ENCODE measurements around the gene ZC3H10. TPM values are rescaled to one million over a fixed set of nuclear protein-coding genes. Genes with fewer than 3 reads are reported as not detected.

ZC3H10 gene
- total and polyA plus RNA-seq, 2 of the 13 experiments (the other 11 are each of a cell fraction or from before 2014, with no cell fraction given), result 0.70 to 2.3 TPM

- TF ChIP-seq, protein P1, sequence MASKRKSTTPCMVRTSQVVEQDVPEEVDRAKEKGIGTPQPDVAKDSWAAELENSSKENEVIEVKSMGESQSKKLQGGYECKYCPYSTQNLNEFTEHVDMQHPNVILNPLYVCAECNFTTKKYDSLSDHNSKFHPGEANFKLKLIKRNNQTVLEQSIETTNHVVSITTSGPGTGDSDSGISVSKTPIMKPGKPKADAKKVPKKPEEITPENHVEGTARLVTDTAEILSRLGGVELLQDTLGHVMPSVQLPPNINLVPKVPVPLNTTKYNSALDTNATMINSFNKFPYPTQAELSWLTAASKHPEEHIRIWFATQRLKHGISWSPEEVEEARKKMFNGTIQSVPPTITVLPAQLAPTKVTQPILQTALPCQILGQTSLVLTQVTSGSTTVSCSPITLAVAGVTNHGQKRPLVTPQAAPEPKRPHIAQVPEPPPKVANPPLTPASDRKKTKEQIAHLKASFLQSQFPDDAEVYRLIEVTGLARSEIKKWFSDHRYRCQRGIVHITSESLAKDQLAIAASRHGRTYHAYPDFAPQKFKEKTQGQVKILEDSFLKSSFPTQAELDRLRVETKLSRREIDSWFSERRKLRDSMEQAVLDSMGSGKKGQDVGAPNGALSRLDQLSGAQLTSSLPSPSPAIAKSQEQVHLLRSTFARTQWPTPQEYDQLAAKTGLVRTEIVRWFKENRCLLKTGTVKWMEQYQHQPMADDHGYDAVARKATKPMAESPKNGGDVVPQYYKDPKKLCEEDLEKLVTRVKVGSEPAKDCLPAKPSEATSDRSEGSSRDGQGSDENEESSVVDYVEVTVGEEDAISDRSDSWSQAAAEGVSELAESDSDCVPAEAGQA (IDR thresholded peaks at IDR 0.05; ENCODE audit: low read depth), result 0 out of 2 replicates have a peak, but pooled peaks have one; percentile 46
- TF ChIP-seq, protein P1 (CRISPR knock-in tag; IDR thresholded peaks at IDR 0.05; ENCODE audit: borderline replicate concordance), result peak; percentile 55; the same call in 1 of the 2 replicates
- TF ChIP-seq ZNF569 (CRISPR knock-in tag; IDR thresholded peaks at IDR 0.05; ENCODE audit: borderline replicate concordance) (no peak), PRMT3 (CRISPR knock-in tag; IDR thresholded peaks at IDR 0.05; ENCODE audit: borderline replicate concordance, low read depth) (no peak), ZNF484 (CRISPR knock-in tag; IDR thresholded peaks at IDR 0.05; ENCODE audit: borderline replicate concordance, low read depth) (0 out of 2 replicates have a peak, but pooled peaks have one; percentile 58), GTF2F1 (IDR thresholded peaks at IDR 0.05; ENCODE audit: low read length) (no peak), ARID2 (CRISPR knock-in tag; IDR thresholded peaks at IDR 0.05; ENCODE audit: borderline replicate concordance) (peak; percentile 65; the same call in 1 of the 2 replicates), ZGPAT (CRISPR knock-in tag; IDR thresholded peaks at IDR 0.05) (peak; percentile 59; the same call in 1 of the 2 replicates), SALL2 (CRISPR knock-in tag; IDR thresholded peaks at IDR 0.05) (peak; percentile 72), HNRNPL (IDR thresholded peaks at IDR 0.05; ENCODE audit: low read depth, low read length) (peak; percentile 82), ZNF24 (IDR thresholded peaks at IDR 0.05) (no peak), ZFYVE20 (CRISPR knock-in tag; IDR thresholded peaks at IDR 0.05; ENCODE audit: borderline replicate concordance, low read depth) (0 out of 2 replicates have a peak, but pooled peaks have one; percentile 22), HNF1B (CRISPR knock-in tag; IDR thresholded peaks at IDR 0.05) (peak; percentile 54), FOXC1 (CRISPR knock-in tag; IDR thresholded peaks at IDR 0.05; ENCODE audit: borderline replicate concordance) (no peak), ZNF263 (CRISPR knock-in tag; IDR thresholded peaks at IDR 0.05) (peak; percentile 88)
- TF ChIP-seq, protein P2, sequence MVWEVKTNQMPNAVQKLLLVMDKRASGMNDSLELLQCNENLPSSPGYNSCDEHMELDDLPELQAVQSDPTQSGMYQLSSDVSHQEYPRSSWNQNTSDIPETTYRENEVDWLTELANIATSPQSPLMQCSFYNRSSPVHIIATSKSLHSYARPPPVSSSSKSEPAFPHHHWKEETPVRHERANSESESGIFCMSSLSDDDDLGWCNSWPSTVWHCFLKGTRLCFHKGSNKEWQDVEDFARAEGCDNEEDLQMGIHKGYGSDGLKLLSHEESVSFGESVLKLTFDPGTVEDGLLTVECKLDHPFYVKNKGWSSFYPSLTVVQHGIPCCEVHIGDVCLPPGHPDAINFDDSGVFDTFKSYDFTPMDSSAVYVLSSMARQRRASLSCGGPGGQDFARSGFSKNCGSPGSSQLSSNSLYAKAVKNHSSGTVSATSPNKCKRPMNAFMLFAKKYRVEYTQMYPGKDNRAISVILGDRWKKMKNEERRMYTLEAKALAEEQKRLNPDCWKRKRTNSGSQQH (CRISPR knock-in tag; IDR thresholded peaks at IDR 0.05; ENCODE audit: low read depth), result peak; percentile 89; the same call in 1 of the 2 replicates
Measured at GRCh38 chr12:56079723-56080555, 38.1 kb upstream of the ZC3H10 start, which contains the start of gene ERBB3 (continued).

All from HepG2 (cell line).